ENCODE data around the gene ANKRD33B.
"Not testable (repeated sequence)": the region's sequence is repeated elsewhere in the genome, so short reads cannot be mapped to it uniquely, and the experiment has no call there.

ANKRD33B gene

DNA sequence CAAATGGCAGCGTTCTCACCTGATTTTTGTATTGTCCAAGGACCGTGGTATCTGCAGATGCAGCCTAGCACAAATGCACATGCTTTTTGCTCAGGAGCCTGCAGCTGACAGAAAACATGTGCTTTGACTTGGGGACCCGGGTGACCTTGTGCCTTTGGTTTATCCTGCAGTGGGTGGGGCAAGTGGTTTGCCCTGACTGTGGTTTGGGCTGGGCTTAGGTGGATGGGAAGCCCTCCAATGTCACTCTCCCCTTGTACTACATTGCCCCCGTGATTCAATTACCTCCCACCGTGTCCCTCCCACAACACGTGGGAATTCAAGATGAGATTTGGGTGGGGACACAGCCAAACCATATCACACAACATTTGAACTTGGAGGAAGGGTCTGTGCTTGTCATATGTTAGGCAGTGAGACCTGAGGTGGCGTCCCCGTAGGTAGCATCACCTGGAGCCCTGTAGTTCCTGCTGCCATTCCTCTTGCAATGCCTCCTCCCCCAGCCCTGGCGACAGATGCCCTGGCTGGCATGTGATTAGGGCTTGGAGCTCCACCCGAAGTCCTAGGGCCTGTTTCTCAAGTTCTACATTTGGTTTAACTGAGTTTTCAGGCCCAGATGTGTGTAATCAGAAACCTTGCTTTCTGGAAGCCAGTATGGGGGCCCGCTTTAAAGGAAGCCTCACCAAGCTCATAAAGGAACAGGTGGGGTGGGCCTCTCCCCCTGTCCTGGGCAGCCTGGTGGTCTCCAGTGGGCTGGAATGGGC, 2.1 kb downstream of the ANKRD33B start:
- H3K4me3 ChIP-seq (ENCODE audit: low read depth, low read length) = peak overlapping the region; percentile 75
- DNase-seq (ENCODE audit: low read depth) = peak; percentile 62
- TF ChIP-seq, protein P1, sequence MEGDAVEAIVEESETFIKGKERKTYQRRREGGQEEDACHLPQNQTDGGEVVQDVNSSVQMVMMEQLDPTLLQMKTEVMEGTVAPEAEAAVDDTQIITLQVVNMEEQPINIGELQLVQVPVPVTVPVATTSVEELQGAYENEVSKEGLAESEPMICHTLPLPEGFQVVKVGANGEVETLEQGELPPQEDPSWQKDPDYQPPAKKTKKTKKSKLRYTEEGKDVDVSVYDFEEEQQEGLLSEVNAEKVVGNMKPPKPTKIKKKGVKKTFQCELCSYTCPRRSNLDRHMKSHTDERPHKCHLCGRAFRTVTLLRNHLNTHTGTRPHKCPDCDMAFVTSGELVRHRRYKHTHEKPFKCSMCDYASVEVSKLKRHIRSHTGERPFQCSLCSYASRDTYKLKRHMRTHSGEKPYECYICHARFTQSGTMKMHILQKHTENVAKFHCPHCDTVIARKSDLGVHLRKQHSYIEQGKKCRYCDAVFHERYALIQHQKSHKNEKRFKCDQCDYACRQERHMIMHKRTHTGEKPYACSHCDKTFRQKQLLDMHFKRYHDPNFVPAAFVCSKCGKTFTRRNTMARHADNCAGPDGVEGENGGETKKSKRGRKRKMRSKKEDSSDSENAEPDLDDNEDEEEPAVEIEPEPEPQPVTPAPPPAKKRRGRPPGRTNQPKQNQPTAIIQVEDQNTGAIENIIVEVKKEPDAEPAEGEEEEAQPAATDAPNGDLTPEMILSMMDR (IDR thresholded peaks at IDR 0.05; ENCODE audit: insufficient read depth, low read depth, low read length, missing control alignments) = no peak

DNA sequence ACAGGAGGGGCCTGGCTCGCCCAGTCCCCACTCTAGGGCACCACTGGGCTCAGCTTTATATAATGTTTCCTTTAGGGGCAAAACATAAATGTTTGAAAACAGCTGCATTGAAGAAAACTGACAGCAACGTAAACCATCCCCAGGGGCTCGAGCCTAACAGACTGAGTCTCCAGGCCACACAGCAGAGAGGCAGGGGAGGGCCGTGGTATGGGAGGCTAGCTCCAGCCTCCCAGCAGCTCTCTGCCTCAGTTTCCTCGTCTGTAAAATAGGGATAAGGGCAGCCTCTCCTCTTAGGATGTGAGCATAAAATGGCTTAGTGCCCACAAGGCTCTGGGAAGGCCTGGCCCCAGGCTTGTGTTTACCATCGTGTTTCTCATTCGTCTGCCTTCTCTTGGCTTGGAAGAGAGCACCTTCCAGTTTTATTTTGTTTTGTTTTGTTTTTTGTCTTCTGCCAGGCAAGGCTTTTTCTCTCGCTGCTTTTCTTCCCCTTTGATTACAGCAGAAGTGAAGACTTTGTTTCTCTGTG, 2.7 kb downstream of the ANKRD33B start:
- peak overlapping the region; percentile 75 for H3K4me3 ChIP-seq (ENCODE audit: low read depth, low read length)
- no peak for DNase-seq (ENCODE audit: low read depth)
- TF ChIP-seq, protein P1 (IDR thresholded peaks at IDR 0.05; ENCODE audit: insufficient read depth, low read depth, low read length, missing control alignments) = no peak

GRCh38 chr5:10567121-10567591, 3.3 kb downstream of the ANKRD33B start:
- TF ChIP-seq, protein P1 (IDR thresholded peaks at IDR 0.05; ENCODE audit: insufficient read depth, low read depth, low read length, missing control alignments) = no peak
- peak overlapping the region; percentile 75 for H3K4me3 ChIP-seq (ENCODE audit: low read depth, low read length)
- peak; percentile 71 for DNase-seq (ENCODE audit: low read depth)

GRCh38 chr5:10567781-10568321, 4.0 kb downstream of the ANKRD33B start:
- no peak for DNase-seq (ENCODE audit: low read depth)
- H3K4me3 ChIP-seq (ENCODE audit: low read depth, low read length) = peak overlapping the region; percentile 75
- TF ChIP-seq, protein P1 (IDR thresholded peaks at IDR 0.05; ENCODE audit: insufficient read depth, low read depth, low read length, missing control alignments) = no peak

GRCh38 chr5:10570540-10570939, 6.7 kb downstream of the ANKRD33B start:
- DNase-seq (ENCODE audit: low read depth); H3K4me3 ChIP-seq (ENCODE audit: low read depth, low read length): not testable (repeated sequence)

DNA sequence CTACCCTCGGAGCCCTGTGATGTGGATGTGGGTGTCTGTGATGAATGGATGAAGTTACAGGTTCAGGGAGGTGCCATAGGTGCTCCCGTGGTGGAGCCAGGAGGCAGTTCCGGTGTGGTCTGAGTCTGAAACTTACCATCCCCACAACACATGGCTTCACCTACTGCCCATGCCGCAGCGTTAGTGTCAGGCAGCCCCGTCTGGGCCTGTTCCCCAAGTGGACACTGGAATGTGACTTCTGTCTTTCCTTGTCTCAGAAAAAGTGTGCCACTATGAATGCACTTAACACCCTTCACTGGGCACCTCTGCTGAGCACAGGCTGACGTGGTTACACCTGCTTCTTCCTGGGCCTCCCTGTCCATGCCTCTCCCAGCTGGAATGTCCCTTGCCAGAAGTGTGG, 8.6 kb downstream of the ANKRD33B start:
- no peak overlapping the region for H3K4me3 ChIP-seq (ENCODE audit: low read depth, low read length)
- TF ChIP-seq, protein P1 (IDR thresholded peaks at IDR 0.05; ENCODE audit: insufficient read depth, low read depth, low read length, missing control alignments) = no peak
- no peak for DNase-seq (ENCODE audit: low read depth)

DNA sequence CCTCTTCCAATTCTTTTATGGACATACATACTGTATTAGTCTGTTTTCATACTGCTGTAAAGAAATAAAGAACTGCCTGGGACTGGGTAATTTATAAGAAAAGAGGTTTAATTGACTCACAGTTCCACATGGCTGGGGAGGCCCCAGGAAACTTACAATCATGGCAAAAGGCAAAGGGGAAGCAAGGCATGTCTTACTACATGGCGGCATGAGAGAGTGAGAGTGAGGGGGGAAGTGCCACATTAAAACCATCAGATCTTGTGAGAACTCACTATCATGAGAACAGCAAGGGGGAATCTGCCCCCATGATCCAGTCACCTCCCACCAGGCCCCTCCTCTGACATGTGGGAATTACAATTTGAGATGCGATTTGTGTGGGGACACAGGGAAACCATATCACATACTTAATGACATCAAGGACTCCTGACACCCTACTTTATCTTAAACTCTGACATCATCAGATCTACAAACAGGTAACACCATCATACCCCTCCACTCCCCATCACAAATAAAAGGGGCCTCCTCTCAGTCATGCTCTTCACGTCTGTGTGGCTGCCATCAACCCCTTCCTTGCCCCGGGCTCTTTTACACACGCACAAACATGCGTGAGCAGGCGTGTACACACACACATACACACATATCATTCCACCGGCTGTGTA, 9.7 kb downstream of the ANKRD33B start:
- H3K4me3 ChIP-seq (ENCODE audit: low read depth, low read length) = no peak overlapping the region
- TF ChIP-seq, protein P1 (IDR thresholded peaks at IDR 0.05; ENCODE audit: insufficient read depth, low read depth, low read length, missing control alignments) = no peak
- no peak for DNase-seq (ENCODE audit: low read depth)

DNA sequence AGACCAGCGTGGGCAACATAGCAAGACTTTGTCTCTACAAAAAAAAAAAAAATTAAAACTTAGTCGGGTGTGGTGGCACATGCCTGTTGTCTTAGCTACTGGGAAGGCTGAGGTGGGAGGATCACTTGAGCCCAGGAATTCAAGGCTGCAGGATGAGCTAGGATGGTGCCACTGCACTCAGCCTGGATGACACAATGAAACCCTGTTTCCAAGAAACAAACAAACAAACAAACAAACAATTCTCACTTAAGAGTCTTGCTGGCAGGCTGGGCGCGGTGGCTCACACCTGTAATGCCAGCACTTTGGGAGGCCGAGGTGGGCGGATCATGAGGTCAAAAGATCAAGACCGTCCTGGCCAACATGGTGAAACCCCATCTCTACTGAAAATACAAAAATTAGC, 11.0 kb downstream of the ANKRD33B start:
- not testable (repeated sequence) for DNase-seq (ENCODE audit: low read depth); H3K4me3 ChIP-seq (ENCODE audit: low read depth, low read length)

All from GM12865 (cell line).